ENCODE results near the gene PARP4.

PARP4 gene

DNA sequence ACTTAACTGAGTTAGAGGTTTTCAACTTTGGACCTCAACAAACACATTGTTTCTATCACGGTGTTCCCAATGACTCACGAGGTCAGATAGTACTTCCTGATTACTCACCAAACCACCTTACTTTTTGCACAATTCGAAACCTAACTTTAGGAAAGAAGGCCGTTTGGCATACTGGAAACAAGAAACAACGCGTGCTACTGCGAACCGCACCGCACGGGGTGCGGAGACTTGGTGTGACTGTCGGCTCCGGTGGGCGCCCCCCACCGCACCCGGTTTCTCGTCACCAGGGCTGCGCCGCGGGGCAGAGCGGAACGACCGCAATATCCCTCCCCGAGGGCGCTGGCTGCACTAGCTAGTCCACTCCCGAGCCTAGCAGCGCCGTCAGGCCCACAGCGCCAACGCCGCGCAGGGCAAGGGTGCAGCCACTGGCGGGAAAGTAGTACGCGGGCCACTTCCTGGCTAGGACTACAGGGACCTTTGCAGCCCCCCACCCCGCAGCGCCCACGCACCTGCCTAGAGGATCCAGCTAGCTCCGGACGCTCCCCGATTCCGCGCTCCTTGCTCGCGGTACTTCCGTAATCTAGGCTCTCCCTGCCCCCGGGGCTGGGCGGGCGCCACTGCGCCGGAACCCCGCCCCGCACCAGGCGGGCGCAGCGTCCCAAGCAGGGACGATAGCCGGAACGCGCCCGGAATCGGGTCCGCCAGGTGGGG is at the start of gene PARP4 (continued):
- TF ChIP-seq PBX3 (CRISPR knock-in tag; IDR thresholded peaks at IDR 0.05), result peak; percentile 68; the same call in 1 of the 2 replicates
- TF ChIP-seq ZNF24 (tag by site-specific recombination; IDR thresholded peaks at IDR 0.05), result no peak
- TF ChIP-seq ZNF792 (tag by site-specific recombination; IDR thresholded peaks at IDR 0.05), result 0 out of 2 replicates have a peak, but pooled peaks have one; percentile 14
- TF ChIP-seq ZNF776 (tag by site-specific recombination; IDR thresholded peaks at IDR 0.05; ENCODE audit: borderline replicate concordance), result no peak
- no peak for TF ChIP-seq ZNF548 (tag by site-specific recombination; IDR thresholded peaks at IDR 0.05)
- no peak for TF ChIP-seq ZNF211 (tag by site-specific recombination; IDR thresholded peaks at IDR 0.05; ENCODE audit: low read depth)
- no peak for TF ChIP-seq SCRT1 (tag by site-specific recombination; IDR thresholded peaks at IDR 0.05; ENCODE audit: borderline replicate concordance)
- no peak for TF ChIP-seq ZNF248 (tag by site-specific recombination; IDR thresholded peaks at IDR 0.05)
- TF ChIP-seq ZIC2 (tag by site-specific recombination; IDR thresholded peaks at IDR 0.05), result peak; percentile 60
- peak; percentile 97 for TF ChIP-seq KLF8 (tag by site-specific recombination; IDR thresholded peaks at IDR 0.05)
- peak; percentile 86 for TF ChIP-seq ZBTB20 (tag by site-specific recombination; IDR thresholded peaks at IDR 0.05)
- no peak for TF ChIP-seq YY1 (tag by site-specific recombination; IDR thresholded peaks at IDR 0.05)
- TF ChIP-seq, protein P1, sequence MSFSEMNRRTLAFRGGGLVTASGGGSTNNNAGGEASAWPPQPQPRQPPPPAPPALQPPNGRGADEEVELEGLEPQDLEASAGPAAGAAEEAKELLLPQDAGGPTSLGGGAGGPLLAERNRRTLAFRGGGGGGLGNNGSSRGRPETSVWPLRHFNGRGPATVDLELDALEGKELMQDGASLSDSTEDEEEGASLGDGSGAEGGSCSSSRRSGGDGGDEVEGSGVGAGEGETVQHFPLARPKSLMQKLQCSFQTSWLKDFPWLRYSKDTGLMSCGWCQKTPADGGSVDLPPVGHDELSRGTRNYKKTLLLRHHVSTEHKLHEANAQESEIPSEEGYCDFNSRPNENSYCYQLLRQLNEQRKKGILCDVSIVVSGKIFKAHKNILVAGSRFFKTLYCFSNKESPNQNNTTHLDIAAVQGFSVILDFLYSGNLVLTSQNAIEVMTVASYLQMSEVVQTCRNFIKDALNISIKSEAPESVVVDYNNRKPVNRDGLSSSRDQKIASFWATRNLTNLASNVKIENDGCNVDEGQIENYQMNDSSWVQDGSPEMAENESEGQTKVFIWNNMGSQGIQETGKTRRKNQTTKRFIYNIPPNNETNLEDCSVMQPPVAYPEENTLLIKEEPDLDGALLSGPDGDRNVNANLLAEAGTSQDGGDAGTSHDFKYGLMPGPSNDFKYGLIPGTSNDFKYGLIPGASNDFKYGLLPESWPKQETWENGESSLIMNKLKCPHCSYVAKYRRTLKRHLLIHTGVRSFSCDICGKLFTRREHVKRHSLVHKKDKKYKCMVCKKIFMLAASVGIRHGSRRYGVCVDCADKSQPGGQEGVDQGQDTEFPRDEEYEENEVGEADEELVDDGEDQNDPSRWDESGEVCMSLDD (tag by site-specific recombination; IDR thresholded peaks at IDR 0.05), result peak; percentile 73
- no peak for TF ChIP-seq ZNF10 (tag by site-specific recombination; IDR thresholded peaks at IDR 0.05)
- peak; percentile 62 for TF ChIP-seq ZBTB48 (tag by site-specific recombination; IDR thresholded peaks at IDR 0.05)
- TF ChIP-seq ZFP37 (tag by site-specific recombination; IDR thresholded peaks at IDR 0.05), result peak; percentile 82; the same call in 1 of the 2 replicates
- no peak for TF ChIP-seq ZNF16 (tag by site-specific recombination; IDR thresholded peaks at IDR 0.05; ENCODE audit: low read depth)
- no peak for TF ChIP-seq ZNF169 (tag by site-specific recombination; IDR thresholded peaks at IDR 0.05)
- TF ChIP-seq ZNF138 (tag by site-specific recombination; IDR thresholded peaks at IDR 0.05; ENCODE audit: borderline replicate concordance), result no peak
- no peak for TF ChIP-seq ZNF626 (tag by site-specific recombination; IDR thresholded peaks at IDR 0.05)
- TF ChIP-seq SP2 (tag by site-specific recombination; IDR thresholded peaks at IDR 0.05), result peak; percentile 87
- no peak for TF ChIP-seq HOXD13 (CRISPR knock-in tag; IDR thresholded peaks at IDR 0.05; ENCODE audit: borderline replicate concordance)
- peak; percentile 58; the same call in 1 of the 2 replicates for TF ChIP-seq ZNF610 (tag by site-specific recombination; IDR thresholded peaks at IDR 0.05; ENCODE audit: borderline replicate concordance)
- TF ChIP-seq ZNF473 (tag by site-specific recombination; IDR thresholded peaks at IDR 0.05), result no peak
- no peak for TF ChIP-seq SCRT2 (tag by site-specific recombination; IDR thresholded peaks at IDR 0.05)
- TF ChIP-seq ZNF362 (tag by site-specific recombination; IDR thresholded peaks at IDR 0.05), result no peak
- TF ChIP-seq MEIS1 (CRISPR knock-in tag; IDR thresholded peaks at IDR 0.05; ENCODE audit: borderline replicate concordance), result no peak
- TF ChIP-seq EGR2 (tag by site-specific recombination; IDR thresholded peaks at IDR 0.05; ENCODE audit: low read depth), result peak; percentile 55
- no peak for TF ChIP-seq ZNF747 (tag by site-specific recombination; IDR thresholded peaks at IDR 0.05)
- TF ChIP-seq ZNF18 (tag by site-specific recombination; IDR thresholded peaks at IDR 0.05), result no peak
- TF ChIP-seq ZNF292 (tag by site-specific recombination; IDR thresholded peaks at IDR 0.05; ENCODE audit: borderline replicate concordance, low read depth), result no peak
- TF ChIP-seq ZNF155 (tag by site-specific recombination; IDR thresholded peaks at IDR 0.05), result no peak
- no peak for TF ChIP-seq ZNF223 (tag by site-specific recombination; IDR thresholded peaks at IDR 0.05)
